HG03280 (cell line): ENCODE measurements around the gene LYG2.
"Not testable (repeated sequence)": the region's sequence is repeated elsewhere in the genome, so short reads cannot be mapped to it uniquely, and the experiment has no call there.

Experiments used
- ATAC-seq: cut with Tn5 transposase; IDR thresholded peaks from one replicate; pipeline ENCODE4 v1.9.1; 2021; ENCODE audit warnings: mild to moderate bottlenecking, moderate library complexity; ENCODE audit not compliant: unreplicated experiment

The LYG2 gene

GRCh38 chr2:99201959-99202678 is 53.3 kb downstream of the LYG2 start:
- no peak for ATAC-seq

DNA sequence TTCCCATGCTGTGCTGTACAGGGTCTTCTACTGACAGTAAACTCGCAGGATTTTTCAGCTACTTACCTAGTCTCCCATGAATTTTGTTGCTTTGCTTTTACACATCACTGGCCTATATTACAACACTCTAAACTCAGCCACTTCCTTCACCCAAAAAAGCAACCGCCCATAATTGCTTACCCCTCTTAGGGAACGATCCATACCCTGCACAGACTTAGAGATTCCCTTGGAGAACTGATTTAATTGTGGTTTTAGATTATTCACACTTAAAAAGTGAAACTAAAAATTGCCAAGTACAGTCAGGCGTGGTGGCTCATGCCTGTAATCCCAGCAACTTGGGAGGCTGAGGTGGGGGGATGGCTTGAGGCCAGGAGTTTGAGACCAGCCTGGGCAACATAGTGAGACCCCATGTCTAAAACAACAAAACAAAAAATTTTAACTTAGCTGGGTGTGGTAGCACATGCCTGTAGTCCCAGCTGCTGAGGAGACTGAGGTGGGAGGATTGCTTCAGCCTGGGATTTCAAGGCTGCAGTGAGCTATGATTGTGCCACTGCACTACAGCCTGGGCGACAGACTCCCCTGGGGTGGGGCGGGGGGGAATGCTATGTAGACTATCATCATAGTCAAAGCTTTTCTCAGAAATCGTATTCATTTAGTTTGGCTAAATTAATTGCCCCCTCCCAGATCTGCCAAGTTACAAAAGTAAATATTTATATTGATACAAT is 55.2 kb downstream of the LYG2 start:
- ATAC-seq: no peak

DNA sequence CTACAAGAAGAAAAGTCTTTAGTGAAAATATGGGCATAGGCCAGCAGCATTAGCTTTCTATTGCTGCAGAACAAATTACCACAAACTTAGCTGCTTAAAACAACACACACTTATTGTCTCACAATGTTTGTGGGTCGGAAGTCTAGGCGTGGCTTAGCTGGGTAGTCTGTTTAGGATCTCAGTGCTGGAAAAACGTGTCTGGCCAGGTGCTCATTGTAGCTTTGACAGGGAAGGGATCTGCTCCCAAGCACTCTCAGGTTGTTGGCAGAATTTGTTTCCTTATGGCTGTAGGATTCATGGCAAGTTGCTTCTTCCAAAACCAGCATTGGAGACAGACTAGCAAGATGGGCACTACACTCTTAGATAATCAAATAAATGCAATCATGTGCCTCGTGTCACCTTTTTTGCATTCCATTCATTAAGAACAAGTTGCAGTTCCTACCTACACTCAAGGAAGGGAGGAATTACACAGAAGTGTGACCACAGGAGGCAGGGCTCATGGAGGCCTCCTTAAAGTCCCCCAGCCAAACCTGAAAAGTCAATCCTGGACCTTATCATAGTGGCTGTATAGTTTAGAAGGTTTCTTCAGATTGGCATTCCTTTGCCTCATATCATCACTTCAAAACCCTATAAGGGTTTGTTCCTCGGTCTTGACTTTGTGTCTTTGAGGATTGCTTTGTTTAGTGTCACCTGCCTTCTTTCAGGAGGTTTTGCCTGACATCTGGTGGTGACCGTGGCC is 57.2 kb downstream of the LYG2 start:
- no peak for ATAC-seq

DNA sequence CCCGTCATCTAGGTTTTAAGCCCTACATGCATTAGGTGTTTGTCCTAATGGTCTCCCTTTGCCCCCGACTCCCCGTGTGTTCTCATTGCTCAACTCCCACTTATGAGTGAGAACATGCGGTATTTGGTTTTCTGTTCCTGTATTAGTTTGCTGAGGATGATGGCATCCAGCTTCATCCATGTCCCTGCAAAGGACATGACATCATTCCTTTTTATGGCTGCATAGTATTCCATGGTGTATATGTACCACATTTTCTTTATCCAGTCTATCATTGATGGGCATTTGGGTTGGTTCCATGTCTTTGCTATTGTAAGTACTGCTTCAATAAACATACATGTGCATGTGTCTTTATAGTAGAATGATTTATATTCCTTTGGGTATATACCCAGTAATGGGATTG is 63.1 kb downstream of the LYG2 start:
- ATAC-seq: not testable (repeated sequence)
